Endometrial microvascular endothelial cells (primary cell): ENCODE results near the gene RAB5B. TPM values are rescaled to one million over a fixed set of nuclear protein-coding genes. Genes with fewer than 3 reads are reported as not detected.
"Not testable (repeated sequence)": the region's sequence is repeated elsewhere in the genome, so short reads cannot be mapped to it uniquely, and the experiment has no call there.

ENCODE experiments used
- in situ Hi-C: cut with HindIII; loops from 2 replicates; pipeline ENCODE4 v1.10.0; 2017; ENCODE audit warnings: low sequenced_read_pairs, low pct_unique_long_range_greater_than_20kb; ENCODE audit errors: inconsistent ontology term
- total RNA-seq: library from RNA; depleted of rRNA; stranded (reverse); fragments of >200 nt; gene quantifications from one replicate; pipeline ENCODE4 v1.2.3, GENCODE V29; 2015; ENCODE audit errors: inconsistent ontology term

The RAB5B gene
- total RNA-seq, 1 donor from 2014 or later = 53.3 TPM

DNA sequence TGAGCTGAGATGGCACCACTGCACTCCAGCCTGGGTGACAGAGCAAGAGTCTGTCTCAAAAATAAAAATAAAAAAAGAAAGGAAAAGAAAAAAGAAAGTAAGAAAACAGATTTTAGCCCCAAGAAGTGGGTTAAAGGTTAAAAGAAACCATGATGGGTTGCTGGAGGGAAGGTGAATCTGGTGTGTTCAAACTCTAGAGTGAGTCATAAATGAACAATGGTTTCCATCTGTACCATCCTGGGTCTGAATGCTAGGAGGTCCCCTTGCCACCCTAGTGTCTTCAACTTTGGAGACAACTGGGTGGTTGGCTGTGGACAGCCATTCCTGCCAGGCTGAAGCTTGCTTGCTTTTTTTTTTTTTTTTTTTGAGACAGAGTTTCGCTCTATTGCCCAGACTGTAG is 66.3 kb downstream of the RAB5B start:
- in situ Hi-C loops = no loop called here

DNA sequence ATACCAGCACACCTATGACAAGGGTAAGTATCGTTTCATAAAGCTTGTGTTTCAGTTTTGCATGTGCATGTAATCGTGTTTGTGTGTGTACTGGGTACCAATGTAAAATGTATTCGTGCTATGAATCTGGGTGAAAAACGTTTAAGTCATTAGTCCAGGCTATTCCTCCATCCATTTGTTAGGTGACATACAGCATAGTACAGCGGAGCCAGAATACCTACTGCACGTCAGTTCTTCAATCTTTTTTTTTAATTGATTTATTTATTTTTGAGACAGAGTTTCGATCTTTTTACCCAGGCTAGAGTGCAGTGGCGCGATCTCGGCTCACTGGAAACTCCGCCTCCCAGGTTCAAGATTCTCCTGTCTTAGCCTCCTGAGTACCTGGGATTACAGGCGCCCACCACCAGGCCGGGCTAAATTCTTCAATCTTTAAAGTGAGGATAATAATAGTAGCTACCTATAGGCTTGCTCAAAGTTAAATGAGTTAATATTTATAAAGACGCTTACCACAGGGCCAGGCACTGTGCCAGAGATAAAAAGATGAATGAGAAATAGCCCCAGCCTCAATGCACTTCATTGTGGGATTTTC is 67.2 kb downstream of the RAB5B start:
- in situ Hi-C loops = no loop called here

DNA sequence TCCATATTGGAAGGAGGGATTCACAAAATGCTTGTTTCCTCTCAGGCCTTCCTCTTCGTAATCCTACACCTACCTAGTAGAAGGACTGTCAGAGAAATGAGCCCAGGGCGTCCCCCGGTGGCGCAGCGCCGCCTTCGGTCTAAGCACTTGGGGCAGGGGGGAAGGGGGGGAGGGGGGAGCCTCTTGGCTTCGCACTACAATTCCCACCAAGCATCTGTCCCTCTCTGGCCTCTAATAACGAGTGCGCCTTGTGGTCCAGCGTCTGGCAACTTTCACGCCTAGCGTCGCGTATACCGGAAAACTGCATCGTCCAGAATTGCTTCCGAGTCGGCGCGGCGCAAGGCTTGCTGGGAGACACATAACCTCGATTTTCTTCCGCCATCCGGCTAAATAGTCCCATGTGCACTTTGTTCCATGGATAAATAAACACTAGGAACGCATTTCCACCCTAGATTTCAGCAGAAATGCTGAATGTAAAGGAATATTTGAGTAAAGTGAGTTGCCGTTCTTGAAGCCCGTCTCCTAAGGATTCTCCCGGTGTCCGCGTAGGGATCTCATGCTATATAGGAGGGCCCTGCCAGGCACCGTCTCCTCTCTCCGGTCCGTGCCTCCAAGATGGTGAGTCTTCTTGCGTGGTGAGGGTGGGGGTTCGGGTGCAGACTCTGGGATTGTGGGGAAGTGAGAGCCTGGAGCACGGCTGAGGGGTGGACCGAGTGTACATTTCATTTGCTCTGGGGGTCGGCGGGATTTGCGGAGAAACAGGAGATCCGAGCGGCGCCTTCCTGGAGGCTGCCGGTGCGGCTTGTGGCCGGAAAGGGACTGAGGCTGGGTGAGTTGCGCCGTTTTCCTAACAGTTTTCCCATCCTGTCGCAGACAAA is 67.9 kb downstream of the RAB5B start, which contains the start of gene RPS26:
Gene RPS26, plus strand, starts transcription at position 367 of the 878 bp plus-strand sequence. Its CDS starts 249 bp downstream, at position 616.
- in situ Hi-C loops = no loop called here

DNA sequence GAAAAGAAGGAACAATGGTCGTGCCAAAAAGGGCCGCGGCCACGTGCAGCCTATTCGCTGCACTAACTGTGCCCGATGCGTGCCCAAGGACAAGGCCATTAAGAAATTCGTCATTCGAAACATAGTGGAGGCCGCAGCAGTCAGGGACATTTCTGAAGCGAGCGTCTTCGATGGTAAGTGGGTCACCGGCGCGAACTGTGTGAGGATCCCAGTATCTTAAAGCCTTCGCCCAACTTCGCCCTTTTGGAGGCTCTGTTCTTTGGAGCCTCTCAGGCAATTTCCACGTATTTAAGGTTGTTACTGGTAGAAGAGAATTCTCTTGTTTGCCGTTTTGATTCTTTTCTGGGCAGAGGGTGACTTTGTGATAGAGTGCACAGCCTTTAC is 68.5 kb downstream of the RAB5B start:
- in situ Hi-C loops = not testable (repeated sequence)

DNA sequence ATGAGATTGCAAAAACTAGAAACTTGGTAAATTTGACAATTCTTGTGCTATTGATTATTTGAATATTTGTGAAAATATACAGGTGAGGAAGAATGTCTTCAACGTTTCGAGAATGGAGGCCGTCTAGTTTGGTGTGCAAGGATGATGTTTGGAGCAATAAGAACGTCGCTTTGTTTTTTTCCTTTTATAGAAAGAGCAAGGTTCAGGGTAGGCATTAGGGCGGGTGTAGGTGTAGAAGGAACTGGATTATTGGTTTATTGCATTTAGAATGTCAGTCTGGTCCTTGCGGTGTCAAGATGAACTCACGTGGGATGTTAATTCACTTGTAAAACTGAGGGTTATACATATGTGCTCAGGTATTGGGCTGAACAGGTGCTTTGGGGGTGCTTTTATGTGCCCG is 69.0 kb downstream of the RAB5B start:
- in situ Hi-C loops = no loop called here

Other genes with a start within 250 kb of the RAB5B start
- gene CD63, start 245.1 kb upstream of the RAB5B start, total RNA-seq = 847 TPM
- 5.5 TPM for gene GDF11, start 231.0 kb upstream of the RAB5B start, total RNA-seq
- 85.2 TPM for gene SARNP, start 156.4 kb upstream of the RAB5B start, total RNA-seq
- gene ORMDL2, start 156.0 kb upstream of the RAB5B start, total RNA-seq = 44.0 TPM
- 37.7 TPM for gene DNAJC14, start 144.5 kb upstream of the RAB5B start, total RNA-seq
- 6.0 TPM for gene MMP19, start 131.1 kb upstream of the RAB5B start, total RNA-seq
- 29.1 TPM for gene PYM1, start 46.2 kb upstream of the RAB5B start, total RNA-seq
- gene DGKA, start 42.9 kb upstream of the RAB5B start, total RNA-seq = 82.4 TPM
- gene PMEL, start 8.0 kb upstream of the RAB5B start, total RNA-seq = not detected
- 61.3 TPM for gene CDK2, start 7.2 kb upstream of the RAB5B start, total RNA-seq
- 22.4 TPM for gene SUOX, start 23.2 kb downstream of the RAB5B start, total RNA-seq
- 1.0 TPM for gene IKZF4, start 47.0 kb downstream of the RAB5B start, total RNA-seq
- 1,767 TPM for gene RPS26, start 67.8 kb downstream of the RAB5B start, total RNA-seq
- not detected for gene ERBB3, start 106.1 kb downstream of the RAB5B start, total RNA-seq
- gene PA2G4, start 130.5 kb downstream of the RAB5B start, total RNA-seq = 226 TPM
- gene RPL41, start 142.6 kb downstream of the RAB5B start, total RNA-seq = 2,640 TPM
- gene ZC3H10, start 144.2 kb downstream of the RAB5B start, total RNA-seq = 3.0 TPM
- gene ESYT1, start 154.2 kb downstream of the RAB5B start, total RNA-seq = 193 TPM
- 121 TPM for gene MYL6B, start 178.5 kb downstream of the RAB5B start, total RNA-seq
- gene MYL6, start 184.3 kb downstream of the RAB5B start, total RNA-seq = 2,953 TPM
- 43.6 TPM for gene SMARCC2, start 215.4 kb downstream of the RAB5B start, total RNA-seq
- gene RNF41, start 247.8 kb downstream of the RAB5B start, total RNA-seq = 57.4 TPM